ENCODE data around the gene MINAR1.

Gene MINAR1

DNA sequence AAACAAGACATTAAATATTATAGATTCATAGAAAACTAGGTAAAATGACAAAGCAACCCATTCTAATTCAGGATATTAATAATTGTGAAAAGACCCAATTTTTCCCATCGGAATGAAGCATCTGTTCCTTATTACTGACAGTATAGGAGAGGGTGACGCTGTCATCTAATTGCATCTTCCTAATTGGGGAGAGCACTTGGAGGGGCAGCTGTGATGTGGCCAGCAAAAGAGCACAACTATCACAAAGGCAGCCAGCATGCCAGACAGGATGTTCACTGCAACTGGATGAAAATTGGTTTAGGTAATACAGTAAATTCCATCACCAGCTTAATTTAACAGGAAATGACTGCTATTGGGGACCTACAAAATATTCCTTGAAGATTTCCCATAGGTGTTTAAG lies 21.9 kb upstream of the MINAR1 start:
- H3K4me3 ChIP-seq = no peak overlapping the region
- H3K27ac ChIP-seq = no peak overlapping the region
- no peak for DNase-seq
- H3K4me1 ChIP-seq = no peaks in the 10 kb centered on the region
- TF ChIP-seq, protein P1, sequence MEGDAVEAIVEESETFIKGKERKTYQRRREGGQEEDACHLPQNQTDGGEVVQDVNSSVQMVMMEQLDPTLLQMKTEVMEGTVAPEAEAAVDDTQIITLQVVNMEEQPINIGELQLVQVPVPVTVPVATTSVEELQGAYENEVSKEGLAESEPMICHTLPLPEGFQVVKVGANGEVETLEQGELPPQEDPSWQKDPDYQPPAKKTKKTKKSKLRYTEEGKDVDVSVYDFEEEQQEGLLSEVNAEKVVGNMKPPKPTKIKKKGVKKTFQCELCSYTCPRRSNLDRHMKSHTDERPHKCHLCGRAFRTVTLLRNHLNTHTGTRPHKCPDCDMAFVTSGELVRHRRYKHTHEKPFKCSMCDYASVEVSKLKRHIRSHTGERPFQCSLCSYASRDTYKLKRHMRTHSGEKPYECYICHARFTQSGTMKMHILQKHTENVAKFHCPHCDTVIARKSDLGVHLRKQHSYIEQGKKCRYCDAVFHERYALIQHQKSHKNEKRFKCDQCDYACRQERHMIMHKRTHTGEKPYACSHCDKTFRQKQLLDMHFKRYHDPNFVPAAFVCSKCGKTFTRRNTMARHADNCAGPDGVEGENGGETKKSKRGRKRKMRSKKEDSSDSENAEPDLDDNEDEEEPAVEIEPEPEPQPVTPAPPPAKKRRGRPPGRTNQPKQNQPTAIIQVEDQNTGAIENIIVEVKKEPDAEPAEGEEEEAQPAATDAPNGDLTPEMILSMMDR (IDR thresholded peaks at IDR 0.05) = no peak
- H3K9me3 ChIP-seq = no peaks in the 10 kb centered on the region
- peaks cover 0 to 13% (median 0%) of the 10 kb centered on the region in 3 donors for H3K36me3 ChIP-seq
- intact Hi-C loops (cut with DNase I; ENCODE audit: low total_unique reads) = no loop called here
- no peaks in the 10 kb centered on the region for H3K27me3 ChIP-seq

DNA sequence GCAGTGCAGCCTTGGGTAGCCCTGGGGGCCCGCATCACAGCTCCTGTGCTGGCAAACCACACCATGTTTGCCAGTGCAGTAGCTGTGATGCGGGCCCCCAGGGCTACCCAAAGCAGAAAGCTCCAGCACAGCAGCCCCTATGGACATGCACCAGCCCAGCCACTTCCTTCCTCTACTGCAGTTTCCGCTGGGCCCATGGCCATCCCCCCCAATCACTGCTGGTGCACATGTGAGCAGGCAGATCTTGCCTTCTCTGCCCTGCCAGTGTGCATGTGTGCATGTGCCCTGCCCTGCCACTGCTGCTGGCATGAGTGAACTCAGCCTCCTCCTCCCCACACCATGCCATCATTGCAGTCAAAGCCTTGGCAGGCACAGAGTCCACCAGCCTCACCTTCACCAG lies 20.1 kb upstream of the MINAR1 start:
- TF ChIP-seq, protein P1 (IDR thresholded peaks at IDR 0.05) = no peak
- Histone ChIP-seq H3K9me3 (no peaks in the 10 kb centered on the region), H3K27me3 (no peaks in the 10 kb centered on the region), H3K4me3 (no peak overlapping the region), H3K36me3 (peaks cover 0 to 13% (median 0%) of the 10 kb centered on the region in 3 donors), H3K27ac (no peak overlapping the region), H3K4me1 (no peaks in the 10 kb centered on the region)
- intact Hi-C loops (cut with DNase I; ENCODE audit: low total_unique reads) = no loop called here
- no peak for DNase-seq

DNA sequence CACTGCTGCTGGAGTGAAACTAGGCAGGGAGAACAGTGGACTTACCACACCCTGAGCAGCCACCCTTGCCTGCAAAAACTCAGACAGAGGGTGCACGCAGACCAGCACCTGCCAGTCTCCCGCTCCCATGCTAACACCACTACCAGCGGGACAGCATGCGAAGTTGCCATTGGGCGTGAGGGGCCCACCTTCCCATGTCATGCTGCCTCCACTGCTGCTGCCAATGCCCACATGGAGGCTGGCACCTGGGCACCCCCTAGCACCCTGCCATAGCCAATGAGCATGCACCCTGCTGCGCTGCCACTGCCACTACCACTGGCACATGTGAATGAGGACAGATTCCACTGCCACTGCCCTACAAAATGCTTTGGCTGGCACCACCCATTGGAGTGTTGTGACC lies 19.7 kb upstream of the MINAR1 start:
- Histone ChIP-seq H3K27me3 (no peaks in the 10 kb centered on the region), H3K36me3 (peaks cover 0 to 13% (median 0%) of the 10 kb centered on the region in 3 donors), H3K4me3 (no peak overlapping the region), H3K27ac (no peak overlapping the region), H3K9me3 (no peaks in the 10 kb centered on the region), H3K4me1 (no peaks in the 10 kb centered on the region)
- intact Hi-C loops (cut with DNase I; ENCODE audit: low total_unique reads) = no loop called here
- no peak for DNase-seq
- TF ChIP-seq, protein P1 (IDR thresholded peaks at IDR 0.05) = no peak

DNA sequence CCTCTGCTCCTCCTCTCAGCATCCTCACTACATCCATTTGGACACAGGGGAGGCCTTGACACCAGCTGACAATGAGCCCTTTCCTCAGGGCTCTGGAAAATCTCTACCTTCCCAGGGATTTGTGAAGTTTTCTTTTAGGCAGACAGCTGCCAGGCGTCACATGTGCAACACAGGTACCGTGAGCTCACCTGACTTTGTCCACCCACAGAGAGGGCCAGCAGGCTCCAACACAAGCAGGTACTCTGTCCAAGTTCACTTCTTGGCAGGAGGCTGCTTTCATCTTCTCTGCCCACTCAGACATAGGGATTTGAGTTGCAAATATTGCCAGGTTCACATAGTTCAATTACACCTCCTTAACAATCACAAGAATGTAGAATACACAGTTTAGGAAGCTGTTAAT lies 15.3 kb upstream of the MINAR1 start:
- intact Hi-C loops (cut with DNase I; ENCODE audit: low total_unique reads) = no loop called here
- peaks cover 0 to 8% (median 0%) of the 10 kb centered on the region in 3 donors for H3K36me3 ChIP-seq

DNA sequence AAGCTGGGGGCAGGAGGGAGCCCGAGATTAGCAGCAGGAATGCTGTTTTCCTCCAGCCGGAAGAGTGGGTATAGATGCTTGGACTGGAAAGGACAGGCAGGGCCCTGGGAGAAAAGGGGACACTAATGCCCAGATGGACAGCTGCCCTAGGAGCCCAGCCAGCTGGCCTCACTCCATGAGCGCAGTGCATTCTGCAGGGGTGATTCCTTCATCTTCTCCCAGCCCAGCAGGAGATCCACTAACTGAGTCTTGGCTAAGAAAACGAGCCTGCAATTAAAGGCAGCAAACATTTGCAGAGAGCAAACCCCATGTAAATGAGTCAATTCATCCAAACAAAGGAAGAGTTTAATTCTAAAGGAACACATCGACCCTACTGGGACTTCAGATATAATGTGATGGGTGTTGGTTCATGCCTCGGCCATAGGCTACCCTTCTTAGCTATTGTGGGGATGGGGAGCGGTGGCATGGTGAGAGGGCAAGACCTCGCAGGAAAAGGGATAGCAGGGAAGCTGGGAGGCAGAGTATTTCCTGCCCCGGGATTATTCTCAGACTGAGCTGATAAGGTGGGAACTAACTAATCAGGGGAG lies 13.3 kb upstream of the MINAR1 start:
- TF ChIP-seq, protein P1 (IDR thresholded peaks at IDR 0.05) = no peak
- no peaks in the 10 kb centered on the region for H3K9me3 ChIP-seq
- no peak overlapping the region for H3K27ac ChIP-seq
- H3K36me3 ChIP-seq = no peaks in the 10 kb centered on the region
- no peak overlapping the region for H3K4me3 ChIP-seq
- intact Hi-C loops (cut with DNase I; ENCODE audit: low total_unique reads) = no loop called here
- DNase-seq = no peak
- no peaks in the 10 kb centered on the region for H3K4me1 ChIP-seq
- H3K27me3 ChIP-seq = no peaks in the 10 kb centered on the region

More for the DNA sequence above, 15.3 kb upstream of the MINAR1 start:
- Histone ChIP-seq H3K4me1 (no peaks in the 10 kb centered on the region), H3K27ac (no peak overlapping the region), H3K27me3 (no peaks in the 10 kb centered on the region), H3K4me3 (no peak overlapping the region), H3K9me3 (no peaks in the 10 kb centered on the region)
- no peak for DNase-seq
- TF ChIP-seq, protein P1 (IDR thresholded peaks at IDR 0.05) = no peak
